AG08396 (cell line): Measurements from ENCODE around the gene PPIP5K2.
A peak's percentile ranks its signal among the peaks of the same experiment; 100 is the strongest.
"Not testable (repeated sequence)": the region's sequence is repeated elsewhere in the genome, so short reads cannot be mapped to it uniquely, and the experiment has no call there.

Source experiments
- DNase-seq: peaks from one replicate; pipeline ENCODE4 v3.0.0; 2012; ENCODE audit warnings: low spot score, mixed read lengths

The PPIP5K2 gene

DNA sequence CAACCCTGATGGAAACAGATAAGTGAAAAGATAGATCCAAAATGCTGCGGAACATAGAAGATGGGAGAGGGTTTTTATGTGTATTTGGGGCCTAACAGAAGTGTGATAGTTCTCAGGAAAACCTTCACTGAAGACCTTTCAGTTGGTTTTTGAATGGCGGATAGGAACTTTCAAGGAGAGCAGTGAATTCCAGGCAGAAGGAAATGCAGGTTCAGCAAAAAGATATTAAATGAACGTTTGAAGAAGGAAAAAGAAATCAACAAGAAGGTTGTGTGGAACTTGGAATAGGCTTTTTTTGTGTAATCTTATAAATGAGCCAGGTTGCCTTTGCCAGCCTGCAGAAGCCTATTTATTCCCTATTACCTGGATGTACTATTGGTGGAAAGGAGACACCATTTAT is 2.1 kb downstream of the PPIP5K2 start:
- no peak for DNase-seq

DNA sequence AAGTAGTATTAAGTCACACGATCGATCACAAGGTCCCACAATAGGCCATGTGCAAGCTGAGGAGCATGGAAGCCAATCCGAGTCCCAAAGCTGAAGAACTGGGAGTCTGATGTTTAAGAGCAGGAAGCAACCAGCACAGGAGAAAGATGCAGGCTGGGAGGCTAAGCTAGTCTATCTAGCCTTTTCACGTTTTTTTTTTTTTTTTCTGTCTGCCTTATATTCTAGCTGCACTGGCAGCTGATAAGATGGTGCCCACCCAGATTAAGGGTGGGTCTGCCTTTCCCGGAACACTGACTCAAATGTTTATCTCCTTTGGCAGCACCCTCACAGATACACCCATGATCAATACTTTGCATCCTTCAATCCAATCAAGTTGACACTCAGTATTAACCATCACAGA is 6.5 kb downstream of the PPIP5K2 start:
- DNase-seq = no peak

DNA sequence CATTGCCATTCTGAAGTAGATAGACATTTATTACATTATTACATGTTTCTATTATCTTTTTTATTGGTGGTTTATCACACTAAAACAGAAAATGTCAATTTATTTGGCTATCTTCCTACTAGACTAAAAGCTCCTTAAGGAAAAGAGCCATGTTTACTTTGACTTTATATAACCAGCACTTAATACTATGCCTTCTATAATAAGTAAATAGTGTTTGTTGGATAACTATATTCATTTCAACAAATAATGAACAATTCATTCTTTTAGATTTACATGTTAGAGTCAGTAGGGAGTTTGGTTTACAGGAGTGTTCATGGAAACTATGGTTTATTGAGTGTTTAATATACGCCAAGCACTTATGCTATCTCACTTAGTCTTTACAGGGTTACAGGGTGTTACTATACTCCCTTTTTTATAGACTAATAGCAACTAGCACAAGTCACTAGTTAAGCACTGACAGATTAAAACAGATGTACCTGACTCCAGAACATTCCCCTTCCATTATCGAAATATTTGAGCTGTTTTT is 7.3 kb downstream of the PPIP5K2 start:
- DNase-seq = no peak

DNA sequence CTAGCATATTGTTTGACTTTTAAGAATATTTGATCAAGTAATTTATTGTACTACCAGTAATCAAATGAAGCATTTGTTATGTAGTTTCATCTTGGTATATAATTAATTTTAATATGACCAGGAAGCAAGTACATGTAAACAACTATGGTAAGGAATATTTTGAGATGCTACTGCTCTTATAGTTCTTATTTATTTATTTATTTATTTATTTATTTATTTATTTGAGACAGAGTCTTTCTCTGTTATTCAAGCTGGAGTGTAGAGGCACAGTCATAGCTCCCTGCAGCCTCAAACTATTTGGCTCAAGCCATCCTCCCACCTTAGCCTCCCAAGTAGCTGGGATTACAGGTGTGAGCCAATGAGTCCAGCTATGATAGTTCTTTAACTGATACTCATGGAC is 8.1 kb downstream of the PPIP5K2 start:
- DNase-seq = no peak

DNA sequence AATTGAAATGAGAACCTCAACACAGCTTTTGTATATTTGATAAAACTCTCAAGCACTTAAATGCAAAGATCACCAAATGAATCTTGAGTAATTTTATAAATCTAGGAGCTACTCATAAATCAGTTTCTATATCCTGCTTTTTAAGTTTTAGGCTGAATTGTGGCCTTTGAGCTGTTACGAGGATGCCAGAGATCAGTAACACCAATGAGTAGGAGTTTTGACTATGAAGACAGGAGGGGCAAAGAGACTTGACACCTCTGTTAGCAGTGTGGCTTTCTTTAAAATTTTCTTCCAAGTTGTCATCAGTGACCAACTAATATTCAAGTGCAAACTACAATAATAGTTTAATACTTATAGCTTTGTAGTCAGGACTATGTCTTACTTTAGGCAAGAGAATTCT is 12.6 kb downstream of the PPIP5K2 start:
- no peak for DNase-seq

DNA sequence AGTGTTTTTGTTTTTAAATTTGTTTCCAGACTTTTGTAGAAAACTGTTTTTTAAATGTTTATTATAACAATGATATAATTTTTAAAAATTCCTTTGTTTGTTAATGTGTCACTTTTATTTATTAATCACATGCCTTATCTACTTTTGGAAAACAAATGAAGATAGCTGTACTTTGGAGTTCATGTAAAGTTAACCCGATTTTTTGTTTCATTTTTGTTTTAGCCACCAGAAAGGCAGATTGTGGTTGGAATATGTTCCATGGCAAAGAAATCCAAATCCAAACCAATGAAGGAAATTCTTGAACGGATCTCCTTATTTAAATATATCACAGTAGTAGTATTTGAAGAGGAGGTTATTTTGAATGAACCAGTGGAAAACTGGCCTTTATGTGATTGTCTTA is 13.1 kb downstream of the PPIP5K2 start:
- DNase-seq = no peak

DNA sequence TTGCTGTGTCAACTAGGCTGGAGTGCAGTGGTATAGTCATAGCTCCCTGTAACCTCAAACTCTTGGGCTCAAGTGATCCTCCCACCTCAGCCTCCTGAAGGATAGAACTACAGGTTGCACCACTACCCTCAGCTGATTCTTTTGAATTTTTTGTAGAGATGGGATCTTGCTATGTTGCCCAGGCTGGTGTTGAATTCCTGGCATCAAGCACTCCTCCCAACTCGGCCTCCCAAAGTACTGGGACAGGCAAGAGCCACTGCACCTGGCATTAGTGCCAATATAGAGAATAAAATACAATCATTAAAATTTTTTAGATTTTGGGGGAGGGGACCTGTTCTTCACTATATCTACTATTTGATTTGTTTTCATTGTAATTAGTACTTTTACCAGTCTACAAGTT is 15.4 kb downstream of the PPIP5K2 start:
- no peak for DNase-seq

DNA sequence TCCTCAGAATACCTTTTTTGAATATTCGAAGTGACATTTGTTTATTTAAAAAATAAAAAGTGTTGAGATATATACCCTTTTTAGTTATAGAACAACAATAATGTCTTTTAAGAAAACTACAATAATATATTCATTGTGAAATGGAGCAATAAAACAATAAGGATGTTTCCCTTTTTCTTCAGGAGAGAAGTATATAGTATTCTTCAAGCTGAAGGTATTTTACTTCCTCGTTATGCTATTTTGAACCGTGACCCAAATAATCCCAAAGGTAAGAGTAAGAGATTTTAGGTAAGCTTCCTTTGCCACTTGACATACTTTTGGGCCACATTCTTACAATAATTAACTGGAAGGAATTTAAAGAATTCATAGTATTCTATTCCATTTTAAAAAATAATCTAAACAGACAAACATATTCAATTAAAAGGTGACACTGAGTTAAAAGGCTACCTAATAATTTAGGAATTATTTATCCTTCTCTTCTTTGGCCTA is 18.1 kb downstream of the PPIP5K2 start:
- DNase-seq = no peak

DNA sequence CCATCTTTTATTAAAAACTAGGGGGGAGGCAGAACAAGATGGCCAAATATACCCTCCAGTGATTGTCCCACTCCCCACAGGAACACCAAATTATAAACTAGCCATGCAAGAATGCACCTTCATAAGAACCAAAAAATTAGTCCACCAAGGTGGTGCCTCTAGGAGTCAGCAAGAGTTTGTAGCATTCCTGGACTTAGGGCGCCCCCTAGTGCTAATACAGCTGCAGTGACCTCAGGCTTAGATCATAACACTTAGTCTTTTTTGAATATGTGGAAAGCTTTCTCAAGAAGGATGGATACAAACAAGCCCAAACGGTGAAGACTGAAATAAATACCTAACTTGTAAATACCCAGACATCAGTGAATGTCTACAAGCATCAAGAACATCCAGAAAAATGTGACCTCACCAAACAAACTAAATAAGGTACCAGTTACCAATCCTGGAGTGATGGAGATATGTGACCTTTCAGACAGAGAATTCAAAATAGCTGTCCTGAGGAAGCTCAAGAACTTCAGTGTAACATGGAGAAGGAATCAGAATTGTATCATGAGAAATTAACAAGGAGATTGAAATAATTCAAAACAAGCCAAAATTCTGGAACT is 19.3 kb downstream of the PPIP5K2 start:
- peak; percentile 82 for DNase-seq

DNA sequence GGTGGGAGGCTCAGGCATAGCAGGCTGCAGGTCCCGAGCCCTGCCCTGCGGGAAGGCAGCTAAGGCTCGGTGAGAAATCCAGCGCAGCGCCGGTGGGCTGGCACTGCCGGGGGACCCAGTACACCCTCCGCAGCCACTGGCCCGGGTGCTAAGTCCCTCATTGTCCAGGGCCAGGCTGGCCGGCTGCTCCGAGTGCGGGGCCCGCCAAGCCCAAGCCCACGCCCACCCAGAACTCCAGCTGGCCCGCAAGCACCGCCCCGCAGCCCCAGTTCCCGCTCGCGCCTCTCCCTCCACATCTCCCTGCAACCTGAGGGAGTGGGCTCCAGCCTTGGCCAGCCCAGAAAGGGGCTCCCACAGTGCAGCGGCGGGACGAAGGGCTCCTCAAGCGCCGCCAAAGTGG is 22.0 kb downstream of the PPIP5K2 start:
- DNase-seq = not testable (repeated sequence)

DNA sequence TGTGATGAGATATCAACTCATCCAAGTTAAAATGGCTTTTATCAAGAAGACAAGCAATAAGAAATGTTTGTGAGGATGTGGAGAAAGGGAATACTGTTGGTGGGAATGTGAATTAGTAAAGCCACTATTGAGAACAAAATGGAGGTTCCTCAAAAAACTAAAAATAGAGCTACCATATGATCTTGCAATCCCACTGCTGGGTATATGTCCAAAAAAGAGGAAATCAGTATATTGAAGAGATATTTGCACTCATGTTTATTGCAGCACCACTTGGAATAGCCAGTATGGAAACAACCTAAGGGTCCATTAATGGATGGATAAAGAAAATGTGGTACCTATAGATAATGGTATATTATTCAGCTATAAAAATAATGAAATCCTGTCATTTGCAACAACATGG is 25.1 kb downstream of the PPIP5K2 start:
- no peak for DNase-seq

DNA sequence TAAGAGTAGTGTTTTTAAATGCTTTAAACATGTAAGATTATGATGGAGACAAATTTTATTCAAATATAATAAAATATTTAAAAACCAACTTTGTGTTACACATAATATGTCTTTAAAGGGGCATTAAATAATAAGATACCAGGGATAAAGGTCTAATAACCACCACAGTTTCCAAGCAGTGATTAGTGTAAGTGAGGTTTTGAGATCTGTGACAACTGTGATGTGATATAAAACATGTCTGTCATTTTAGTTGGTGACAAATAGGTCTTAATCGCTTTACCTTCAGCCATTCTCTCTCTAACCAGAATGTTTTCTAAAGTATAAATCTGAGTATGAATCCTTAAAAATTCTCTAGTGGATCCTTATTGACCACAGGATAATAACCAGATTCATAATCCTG is 28.1 kb downstream of the PPIP5K2 start:
- no peak for DNase-seq

DNA sequence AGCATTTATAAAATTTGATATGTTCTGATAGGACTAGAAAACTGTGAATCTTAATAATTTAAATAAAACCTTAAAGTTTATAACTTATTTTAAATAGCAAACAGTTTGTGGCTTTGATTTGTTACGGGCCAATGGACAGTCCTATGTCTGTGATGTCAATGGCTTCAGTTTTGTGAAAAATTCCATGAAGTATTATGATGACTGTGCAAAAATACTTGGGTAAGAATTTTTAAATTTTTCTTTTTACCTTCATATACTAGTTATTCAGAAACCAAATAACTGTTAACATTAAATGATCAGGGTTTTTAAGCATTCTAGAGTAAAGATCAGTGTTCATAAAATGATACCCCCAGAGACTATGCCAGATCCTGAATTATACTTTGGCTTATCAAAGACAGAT is 31.1 kb downstream of the PPIP5K2 start:
- DNase-seq = no peak

DNA sequence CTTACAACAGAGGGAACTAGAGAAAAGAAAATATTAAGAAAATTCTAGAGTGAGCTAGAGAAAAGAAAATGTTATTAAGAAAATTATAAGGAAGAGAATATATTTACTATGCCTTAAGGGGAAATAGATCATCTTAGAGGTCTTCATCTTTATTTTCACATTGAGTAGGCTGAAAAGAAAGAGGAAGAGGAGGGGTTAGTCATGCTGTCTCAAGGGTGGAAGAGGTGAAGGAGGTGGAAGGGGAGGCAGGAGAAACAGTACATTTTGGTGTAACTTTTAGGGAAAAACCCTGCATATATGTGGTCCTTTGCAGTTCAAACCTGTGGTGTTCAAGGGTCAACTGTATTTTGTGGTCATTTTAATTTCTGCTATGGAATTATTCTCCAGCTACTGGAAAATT is 46.6 kb downstream of the PPIP5K2 start:
- DNase-seq = no peak

DNA sequence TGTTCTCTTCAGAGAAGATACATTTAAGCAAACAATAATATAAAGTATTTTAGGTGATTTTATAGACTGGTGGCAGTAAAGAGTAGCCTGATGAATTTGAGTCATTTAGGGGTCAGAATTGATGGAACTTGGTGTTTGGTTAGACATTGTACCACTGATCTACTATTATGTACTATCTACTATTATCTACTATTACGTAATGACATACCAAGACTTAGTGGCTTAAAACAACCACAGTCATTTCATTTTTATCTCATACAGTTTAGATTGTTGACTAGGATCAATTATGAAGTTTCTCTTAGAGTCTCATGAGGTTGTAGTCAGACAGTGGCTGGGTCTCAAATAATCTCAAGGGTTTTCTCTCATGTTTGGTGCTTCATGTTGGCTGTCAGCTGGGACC is 54.0 kb downstream of the PPIP5K2 start:
- DNase-seq = no peak

DNA sequence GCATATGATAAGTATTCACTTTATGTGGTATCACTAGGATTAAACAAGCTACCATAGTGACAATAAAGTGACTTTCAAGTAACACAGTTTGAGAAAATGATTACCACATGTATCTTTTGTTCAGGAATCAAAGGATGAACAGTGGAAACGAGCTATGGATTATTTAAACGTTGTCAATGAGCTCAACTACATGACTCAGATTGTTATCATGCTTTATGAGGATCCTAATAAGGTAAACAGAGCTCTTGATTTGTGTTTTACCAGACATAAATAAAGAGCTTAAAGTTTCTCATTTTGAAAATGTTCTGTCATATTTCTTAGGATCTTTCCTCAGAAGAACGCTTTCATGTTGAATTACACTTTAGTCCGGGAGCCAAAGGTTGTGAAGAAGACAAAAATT is 57.4 kb downstream of the PPIP5K2 start:
- DNase-seq = no peak

DNA sequence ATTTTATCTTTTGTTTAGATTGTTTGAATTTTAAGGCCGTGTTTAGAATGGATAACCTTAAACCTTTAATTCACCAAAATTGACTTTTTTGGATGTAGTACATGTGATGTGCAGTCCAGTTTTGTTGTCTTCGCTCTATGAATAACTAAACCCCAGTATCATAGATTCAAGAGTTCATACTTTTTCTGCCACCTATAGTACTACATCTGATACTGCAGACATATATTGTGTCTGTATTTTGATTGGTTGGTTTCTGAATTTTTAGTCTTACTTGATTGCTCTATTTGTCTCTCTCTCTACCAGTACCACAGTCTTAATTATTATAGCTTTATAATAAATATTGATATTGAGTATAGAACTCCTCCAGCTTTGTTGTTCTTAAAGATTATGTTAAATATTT is 58.1 kb downstream of the PPIP5K2 start:
- DNase-seq = no peak

DNA sequence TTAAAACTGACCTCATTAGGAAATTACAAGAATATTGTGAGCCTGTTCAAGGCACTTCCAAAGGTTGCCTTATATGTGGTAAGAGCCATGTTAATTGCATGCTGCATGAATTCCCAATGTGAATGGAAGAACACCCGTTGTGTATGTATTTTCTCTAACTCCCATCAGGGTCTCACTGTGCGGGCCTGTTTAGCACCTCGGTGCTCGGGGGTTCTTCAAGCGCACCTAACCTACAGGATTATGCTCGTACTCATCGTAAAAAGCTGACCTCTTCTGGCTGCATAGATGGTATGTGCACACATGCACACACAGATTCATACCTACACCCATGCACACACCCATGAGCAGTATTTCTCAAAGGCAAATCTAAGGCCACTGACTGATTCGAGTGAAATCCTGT is 66.1 kb downstream of the PPIP5K2 start:
- no peak for DNase-seq

DNA sequence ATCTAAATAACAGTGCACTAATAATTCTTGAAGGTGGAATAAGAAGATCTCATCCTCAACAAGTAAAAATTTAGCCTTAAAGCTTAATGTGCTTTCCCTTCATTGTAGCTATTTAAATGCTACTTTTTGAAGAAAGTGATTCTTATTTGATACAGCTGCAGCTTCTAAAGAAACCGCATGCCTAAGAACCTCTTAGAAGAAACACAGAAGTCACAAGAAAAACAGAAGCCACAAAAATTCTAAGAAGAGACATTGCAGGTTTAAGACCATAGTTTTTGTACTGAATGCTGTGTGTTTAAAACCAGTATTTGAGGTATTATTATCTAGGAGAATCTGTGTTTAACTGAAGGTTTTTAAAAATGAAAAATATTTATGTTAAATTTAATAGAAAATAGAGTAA is 68.3 kb downstream of the PPIP5K2 start:
- DNase-seq = no peak

DNA sequence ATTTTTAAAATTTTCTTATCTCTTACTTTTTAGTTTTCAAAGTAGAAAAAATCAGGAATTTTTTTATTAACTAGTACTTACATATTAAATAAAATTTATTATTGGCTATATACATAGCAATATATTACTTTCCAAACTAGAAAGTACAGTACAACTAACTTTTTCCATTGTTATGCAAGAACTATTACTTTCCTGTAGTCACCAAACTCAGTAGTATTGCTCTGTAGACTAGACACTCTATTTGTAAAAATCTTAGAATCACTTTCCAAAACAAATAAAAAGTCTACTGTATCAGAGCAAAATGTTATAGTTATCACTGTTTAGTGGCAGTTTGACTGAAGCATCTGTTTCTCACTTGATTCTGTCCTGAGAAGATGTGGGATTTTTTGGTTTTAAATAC is 83.1 kb downstream of the PPIP5K2 start:
- DNase-seq = no peak

DNA sequence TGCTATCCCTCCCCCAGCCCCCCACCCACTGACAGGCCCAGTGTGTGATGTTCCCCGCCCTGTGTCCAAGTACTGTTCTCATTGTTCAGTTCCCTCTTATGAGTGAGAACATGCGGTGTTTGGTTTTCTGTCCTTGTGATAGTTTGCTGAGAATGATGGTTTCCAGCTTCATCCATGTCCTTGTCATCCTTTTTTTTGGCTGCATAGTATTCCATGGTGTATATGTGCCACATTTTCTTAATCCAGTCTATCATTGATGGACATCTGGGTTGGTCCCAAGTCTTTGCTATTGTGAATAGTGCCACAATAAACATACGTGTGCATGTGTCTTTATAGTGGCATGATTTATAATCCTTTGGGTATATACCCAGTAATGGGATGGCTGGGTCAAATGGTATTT is 84.9 kb downstream of the PPIP5K2 start:
- not testable (repeated sequence) for DNase-seq

DNA sequence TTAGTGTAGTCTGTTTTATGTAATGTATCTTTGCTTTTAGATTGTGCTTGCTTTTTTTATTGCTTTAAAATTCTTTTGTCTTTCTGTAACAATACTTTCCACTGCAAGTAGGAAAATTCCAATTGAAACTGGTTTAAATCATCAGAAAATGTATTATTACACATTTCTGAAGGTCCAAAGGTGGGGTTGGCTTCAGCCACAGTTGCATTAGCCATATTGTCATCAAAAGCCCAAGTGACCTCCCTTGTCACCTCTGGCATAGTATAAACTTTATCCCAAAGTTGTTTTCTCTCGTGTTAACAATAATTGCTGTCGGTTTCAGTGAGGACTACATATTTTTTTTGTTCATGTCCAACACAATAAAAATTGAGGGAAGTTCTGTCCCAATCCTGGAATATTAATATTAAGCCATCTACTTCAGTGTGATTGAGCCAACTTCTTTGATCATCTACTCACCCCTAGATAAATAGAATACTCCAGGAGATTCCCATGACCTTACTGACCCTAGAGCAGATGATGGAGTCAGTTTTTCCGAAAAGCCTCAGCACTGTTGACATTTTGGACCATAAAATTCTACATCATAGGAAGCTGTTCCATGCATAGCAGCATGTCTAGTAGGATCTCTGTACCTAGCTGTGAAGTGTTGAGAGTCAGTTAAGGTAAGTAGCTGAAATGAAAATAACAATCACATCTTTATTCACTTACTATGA is 86.0 kb downstream of the PPIP5K2 start:
- no peak for DNase-seq

DNA sequence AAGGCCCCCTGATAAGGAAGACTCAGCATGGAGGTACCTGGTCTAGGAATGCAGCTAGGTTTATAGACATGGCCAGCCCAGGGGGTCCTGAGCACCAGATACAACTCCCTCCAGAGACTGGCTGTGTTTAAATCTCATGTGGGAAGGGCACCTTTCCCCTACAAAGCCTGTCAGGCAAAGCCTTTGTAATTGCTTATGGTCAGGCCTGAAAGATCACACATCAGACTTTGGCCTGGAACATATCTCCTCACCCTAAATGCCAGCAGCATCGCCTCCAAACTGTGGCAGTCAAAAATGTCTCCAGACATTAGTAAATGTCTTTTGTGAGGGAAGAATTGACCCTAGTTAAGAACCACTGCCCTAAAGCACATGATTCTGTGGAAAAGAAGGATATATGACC is 86.9 kb downstream of the PPIP5K2 start:
- no peak for DNase-seq

DNA sequence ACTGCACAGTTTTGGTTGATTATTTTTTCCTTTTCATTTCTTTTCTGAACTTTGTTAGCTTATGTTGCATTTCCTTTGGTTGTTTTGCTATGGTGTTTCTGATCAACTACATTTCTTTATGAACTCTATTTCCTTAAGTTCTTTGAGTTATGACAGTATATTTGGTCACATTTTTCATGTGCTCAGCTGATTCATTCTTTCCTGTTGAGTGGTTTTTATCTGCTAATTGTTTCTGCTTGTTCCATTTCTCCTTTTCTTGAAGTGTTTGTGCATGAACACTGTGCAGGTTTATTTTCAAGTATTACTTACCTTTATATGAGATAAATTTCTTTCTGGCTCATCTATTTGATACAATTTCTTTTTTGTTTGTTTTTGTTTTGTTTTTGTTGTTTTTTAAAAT is 87.6 kb downstream of the PPIP5K2 start:
- DNase-seq = no peak
